ENCODE data around the gene PRIM2.
"Not testable (repeated sequence)": the region's sequence is repeated elsewhere in the genome, so short reads cannot be mapped to it uniquely, and the experiment has no call there.

PRIM2 gene

GRCh38 chr6:57515171-57515570 is 197.7 kb downstream of the PRIM2 start:
- not testable (repeated sequence) for DNase-seq

- DNase-seq = not testable (repeated sequence)
Measured at GRCh38 chr6:57515845-57516244, 198.4 kb downstream of the PRIM2 start.

DNA sequence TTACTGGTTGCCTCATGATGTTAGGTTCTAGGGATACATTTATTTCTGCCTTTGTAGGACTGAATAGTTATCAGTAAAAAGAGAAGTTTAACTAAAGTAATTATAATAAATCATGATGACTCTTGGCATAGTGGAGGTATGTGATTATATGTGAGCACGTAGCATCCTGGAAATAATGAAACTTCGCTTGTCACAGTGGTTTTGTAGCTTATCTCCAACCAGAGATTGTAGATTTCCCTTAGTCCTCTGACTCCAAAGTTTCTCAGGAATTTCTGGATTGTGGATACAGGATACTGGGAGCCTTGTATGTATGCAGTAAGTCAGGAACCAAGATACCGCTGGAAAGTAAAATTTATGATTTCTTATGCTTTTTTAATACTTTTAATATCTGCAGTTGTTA is 199.3 kb downstream of the PRIM2 start:
- DNase-seq = not testable (repeated sequence)

DNA sequence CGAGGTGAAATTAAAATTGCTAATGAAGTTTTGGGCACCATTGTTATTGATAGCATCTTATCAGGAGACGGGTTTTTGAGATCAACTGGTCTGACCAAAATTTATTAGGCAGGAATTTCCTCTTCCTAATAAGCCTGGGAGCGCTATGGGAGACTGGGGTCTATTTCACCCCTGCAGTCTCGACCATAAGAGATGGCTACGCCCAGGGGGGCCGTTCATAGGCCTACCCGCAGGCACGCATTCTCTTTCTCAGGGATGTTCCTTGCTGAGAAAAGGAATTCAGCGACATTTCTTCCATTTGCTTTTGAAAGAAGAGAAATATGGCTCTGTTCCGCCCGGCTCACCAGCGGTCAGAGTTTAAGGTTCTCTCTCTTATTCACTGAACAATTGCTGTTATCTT is 201.8 kb downstream of the PRIM2 start:
- DNase-seq = not testable (repeated sequence)

DNA sequence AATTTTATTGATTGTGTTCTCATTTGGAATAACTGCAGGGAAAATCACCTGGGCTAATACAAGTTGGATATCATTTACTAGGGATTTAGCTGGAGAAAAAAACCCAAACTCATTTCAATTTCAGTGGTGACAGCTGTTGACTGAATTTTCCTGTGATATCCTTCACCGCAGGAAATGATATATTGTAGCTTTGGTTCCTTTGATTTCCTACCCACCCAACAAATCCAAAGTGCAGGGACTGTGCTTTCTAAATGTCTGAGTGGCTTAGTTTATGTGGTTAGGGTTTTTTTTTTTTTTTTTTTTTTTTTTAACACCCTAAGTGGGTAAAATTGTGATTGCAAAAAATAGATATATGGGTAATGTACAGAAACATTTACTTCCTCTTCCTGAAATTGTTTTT is 203.7 kb downstream of the PRIM2 start:
- DNase-seq = not testable (repeated sequence)

DNA sequence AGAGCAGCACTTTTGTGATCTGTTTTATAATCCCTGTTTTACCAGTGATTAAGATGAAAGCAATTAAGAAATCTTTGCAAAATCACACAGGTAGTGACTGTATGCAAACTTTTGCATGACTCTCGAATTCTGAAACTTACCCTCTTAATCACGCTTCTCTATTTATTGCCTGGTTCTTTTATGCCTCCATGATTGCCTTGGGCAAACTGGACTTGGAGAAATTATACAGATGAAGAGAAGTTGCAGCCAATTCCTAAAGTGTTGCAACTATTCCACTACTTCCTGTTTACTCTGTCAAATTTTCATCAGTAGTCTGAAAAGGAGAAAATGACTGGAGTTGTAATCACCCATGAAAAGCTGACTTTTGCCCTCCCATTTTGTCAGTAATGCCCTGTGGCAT is 205.8 kb downstream of the PRIM2 start:
- DNase-seq = not testable (repeated sequence)

GRCh38 chr6:57529755-57530154 is 212.3 kb downstream of the PRIM2 start:
- DNase-seq = not testable (repeated sequence)

DNA sequence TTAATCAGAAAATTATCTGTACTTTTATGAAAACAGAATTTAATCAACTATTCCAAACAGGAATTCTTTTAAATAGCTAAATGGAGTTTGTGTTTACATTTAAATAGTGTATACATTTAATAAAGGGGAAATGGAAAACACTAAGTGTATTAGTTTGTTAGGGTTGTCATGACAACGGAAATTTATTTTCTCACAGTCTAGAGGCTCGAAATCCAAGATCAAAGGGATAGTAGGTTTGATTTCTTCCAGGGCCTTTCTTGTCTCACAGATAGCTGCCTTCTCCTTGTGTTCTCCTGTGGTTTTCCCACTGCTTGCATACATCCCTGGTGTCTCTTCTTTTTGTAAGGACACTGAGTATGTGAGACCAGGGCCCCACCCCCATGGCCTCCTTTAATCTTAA is 215.2 kb downstream of the PRIM2 start:
- not testable (repeated sequence) for DNase-seq

GRCh38 chr6:57535121-57535520 is 217.7 kb downstream of the PRIM2 start:
- not testable (repeated sequence) for DNase-seq

- not testable (repeated sequence) for DNase-seq
Measured at GRCh38 chr6:57535994-57536393, 218.6 kb downstream of the PRIM2 start.

DNA sequence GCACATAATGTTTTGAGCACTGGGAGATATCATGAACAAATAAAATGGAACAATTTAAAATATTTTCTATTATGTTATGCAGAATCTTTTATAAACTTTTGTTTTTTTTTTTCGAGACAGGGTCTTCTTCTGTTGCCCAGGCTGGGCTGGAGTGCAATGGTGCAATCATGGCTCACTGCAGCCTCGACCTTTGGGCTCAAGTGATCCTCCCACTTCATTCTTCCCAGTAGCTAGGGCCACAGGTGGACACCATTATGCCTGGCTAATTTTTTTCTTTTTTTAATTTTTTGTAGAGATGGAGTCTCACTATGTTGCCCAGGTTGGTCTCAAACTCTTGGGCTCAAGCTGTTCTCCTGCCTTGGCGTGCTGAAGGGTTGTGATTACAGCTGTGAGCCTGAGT is 220.5 kb downstream of the PRIM2 start:
- not testable (repeated sequence) for DNase-seq

- not testable (repeated sequence) for DNase-seq
Measured at GRCh38 chr6:57551961-57552360, 234.5 kb downstream of the PRIM2 start.

DNA sequence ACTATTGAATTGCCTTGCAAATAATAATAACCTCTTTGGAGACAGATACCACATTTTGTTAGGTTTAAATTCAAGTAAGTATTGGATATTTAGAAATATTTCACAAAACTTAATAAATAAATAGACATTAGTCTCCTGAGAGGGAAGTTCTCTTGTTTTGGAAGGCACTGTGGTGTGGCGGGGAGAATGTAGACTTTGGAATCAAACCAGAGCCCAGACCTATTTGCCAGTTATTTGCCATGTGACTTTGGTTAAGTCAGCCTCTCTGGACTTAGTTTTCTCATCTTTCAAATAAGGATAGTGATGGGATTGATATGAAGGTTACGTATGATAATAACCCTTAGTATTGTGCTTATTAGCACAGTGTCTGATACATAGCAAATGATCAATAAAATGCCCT is 240.4 kb downstream of the PRIM2 start:
- DNase-seq = not testable (repeated sequence)

- not testable (repeated sequence) for DNase-seq
Measured at GRCh38 chr6:57559170-57559569, 241.7 kb downstream of the PRIM2 start.

- DNase-seq = not testable (repeated sequence)
Measured at GRCh38 chr6:57562233-57562632, 244.8 kb downstream of the PRIM2 start.

DNA sequence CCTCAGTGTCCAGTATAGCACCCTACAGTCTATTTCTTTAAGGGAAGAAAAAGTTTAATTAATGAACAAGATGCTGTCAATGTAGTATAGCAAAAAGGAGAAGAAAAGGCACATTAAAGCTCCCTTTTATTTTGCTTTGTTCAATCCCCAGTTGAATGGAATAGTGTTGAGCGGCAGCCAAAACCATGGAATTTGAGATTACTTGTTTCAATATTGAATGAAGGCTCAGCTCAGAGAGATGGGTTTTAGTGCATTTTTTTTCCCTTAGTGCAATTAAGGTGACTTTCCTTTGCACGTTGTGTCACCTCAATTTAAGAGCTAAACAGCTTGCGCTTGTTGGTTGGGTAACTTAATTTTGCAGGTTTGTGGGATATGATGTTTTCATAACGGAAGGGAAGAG is 254.7 kb downstream of the PRIM2 start:
- DNase-seq = not testable (repeated sequence)

DNA sequence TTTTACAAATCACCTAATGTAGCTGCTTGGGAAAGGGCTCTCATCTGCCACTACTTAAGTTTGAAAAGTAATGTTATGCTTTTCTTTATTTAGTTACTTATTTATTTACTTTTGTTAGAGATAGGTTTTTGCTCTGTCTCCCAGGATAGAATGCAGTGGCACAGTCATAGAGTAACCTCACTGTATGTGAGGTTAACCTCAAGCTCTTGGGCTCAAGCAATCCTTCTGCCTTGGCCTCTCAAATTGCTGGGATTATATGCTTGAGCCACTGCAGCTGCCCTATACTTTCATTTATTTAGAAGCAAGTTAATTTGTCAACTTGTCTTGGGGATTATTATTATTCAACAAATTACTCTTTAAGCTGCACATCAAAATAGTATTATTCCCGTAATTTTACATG is 255.4 kb downstream of the PRIM2 start:
- not testable (repeated sequence) for DNase-seq

DNA sequence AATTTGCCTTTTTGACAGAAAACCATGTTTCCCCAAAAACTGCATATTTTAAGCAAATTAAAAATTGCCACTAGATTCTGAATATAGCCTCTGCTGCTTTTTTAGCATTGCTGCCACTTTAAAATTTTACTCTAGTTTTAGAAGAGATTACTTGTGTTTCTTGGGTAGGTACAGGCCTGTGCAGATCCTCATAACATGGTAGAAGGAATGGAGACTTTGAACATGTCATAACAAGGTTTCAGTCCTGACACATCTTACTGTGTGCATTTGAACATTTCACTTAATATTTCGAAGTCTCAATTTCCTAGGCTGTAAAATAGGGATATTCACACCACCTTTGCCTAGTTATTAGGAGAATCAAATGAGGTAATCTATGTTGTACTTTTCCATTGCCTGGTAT is 259.6 kb downstream of the PRIM2 start:
- not testable (repeated sequence) for DNase-seq

GRCh38 chr6:57579489-57579888 is 262.1 kb downstream of the PRIM2 start:
- DNase-seq = not testable (repeated sequence)

GRCh38 chr6:57581586-57581985 is 264.2 kb downstream of the PRIM2 start:
- DNase-seq = not testable (repeated sequence)

- not testable (repeated sequence) for DNase-seq
Measured at GRCh38 chr6:57601105-57601504, 283.7 kb downstream of the PRIM2 start.

- DNase-seq = not testable (repeated sequence)
Measured at GRCh38 chr6:57605303-57605702, 287.9 kb downstream of the PRIM2 start.

GRCh38 chr6:57606331-57606730 is 288.9 kb downstream of the PRIM2 start:
- not testable (repeated sequence) for DNase-seq

DNA sequence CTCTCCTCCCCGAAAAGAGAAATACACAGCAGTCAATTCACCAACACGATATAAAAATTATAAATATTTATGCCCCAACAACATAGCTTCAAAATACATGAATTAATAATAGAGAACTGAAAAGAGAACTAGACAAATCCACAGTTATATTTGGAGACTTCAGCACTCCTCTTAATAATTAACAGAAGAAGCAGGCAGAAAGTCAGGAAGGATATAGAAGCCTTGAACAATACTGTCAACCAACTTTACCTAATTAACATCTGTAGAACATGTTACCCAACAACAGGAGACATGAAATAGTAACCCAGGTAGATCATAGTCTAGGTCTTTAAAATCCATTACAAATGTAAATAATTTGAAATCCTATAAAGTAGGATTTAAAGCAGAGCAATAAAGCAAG is 293.2 kb downstream of the PRIM2 start:
- DNase-seq = not testable (repeated sequence)

- not testable (repeated sequence) for DNase-seq
Measured at GRCh38 chr6:57618959-57619358, 301.5 kb downstream of the PRIM2 start.

GRCh38 chr6:57631773-57632172 is 314.3 kb downstream of the PRIM2 start:
- DNase-seq = not testable (repeated sequence)
